ENCODE data around the gene ACE. TPM values are rescaled to one million over a fixed set of nuclear protein-coding genes. Genes with fewer than 3 reads are reported as not detected.

ACE gene
- total and polyA plus RNA-seq, 4 donors = 1.1 to 6.9 (median 2.4) TPM

DNA sequence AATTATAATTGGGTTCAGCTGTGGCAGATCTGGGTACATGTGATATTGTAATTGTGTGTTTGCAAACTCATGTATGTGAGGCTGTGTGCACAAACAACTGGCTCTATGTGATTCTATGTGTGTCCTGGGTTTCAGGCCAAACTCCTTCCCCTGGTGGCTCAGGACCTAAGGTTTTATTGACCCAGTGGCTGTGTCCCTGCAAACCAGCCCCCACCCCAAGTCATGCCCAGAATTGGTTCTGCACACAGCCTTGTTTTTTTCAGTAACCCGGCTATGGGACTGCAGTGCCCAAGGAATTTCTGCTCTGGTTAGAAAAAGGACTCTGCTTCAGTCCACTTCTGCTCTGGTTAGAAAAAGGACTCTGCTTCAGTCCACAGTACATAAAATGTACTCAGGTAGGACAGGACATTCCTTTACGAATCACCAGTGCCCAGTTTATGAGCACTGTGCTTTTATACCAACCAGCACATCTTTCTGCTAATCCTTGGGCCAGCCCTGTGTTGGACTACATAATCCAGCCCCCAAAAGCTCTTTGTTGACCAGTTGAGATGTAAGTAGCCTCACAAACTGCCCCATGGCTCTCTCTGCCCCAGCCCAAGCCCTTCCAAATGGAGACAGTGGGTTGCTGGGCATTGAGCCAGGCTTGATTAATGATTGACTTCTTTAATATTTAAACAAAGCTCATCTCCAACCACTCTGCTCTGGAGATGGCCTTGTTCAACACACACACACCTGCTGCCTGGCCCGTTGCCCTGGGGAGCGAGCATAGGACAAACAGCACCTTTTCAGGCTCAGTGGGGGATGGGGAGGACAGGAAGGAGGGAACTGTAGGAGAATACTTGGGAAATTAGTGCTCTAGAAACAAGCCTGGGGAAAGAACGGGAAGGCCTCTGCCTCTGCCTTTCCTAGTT, 43.4 kb downstream of the ACE start:
- Histone ChIP-seq H3K9ac (ENCODE audit: low read depth in 1 of 2, low read length in 2 of 2) (no peak overlapping the region), H3K27ac (ENCODE audit: low read depth in 1 of 2, low read length in 2 of 2) (peak overlapping the region in 1 of 2 donors; percentile 8), H3K9me3 (ENCODE audit: control insufficient read depth in 4 of 4, low read length in 3 of 4) (no peaks in the 10 kb centered on the region), H3K4me3 (ENCODE audit: low read depth in 1 of 3, low read length in 3 of 3) (no peak overlapping the region), H3K27me3 (ENCODE audit: control insufficient read depth in 4 of 4, insufficient read depth in 4 of 4, low read length in 3 of 4) (peaks cover 0 to 8% (median 4%) of the 10 kb centered on the region in 4 donors), H3K36me3 (ENCODE audit: control insufficient read depth in 4 of 4, insufficient read depth in 3 of 4, low read depth in 1 of 4, low read length in 3 of 4) (no peaks in the 10 kb centered on the region), H3K4me1 (ENCODE audit: control insufficient read depth in 4 of 4, insufficient read depth in 4 of 4, low read length in 3 of 4) (peaks cover 10 to 37% (median 23%) of the 10 kb centered on the region in 4 donors)
- DNase-seq (ENCODE audit: low spot score) = peak; percentile 75
- TF ChIP-seq, protein P1, sequence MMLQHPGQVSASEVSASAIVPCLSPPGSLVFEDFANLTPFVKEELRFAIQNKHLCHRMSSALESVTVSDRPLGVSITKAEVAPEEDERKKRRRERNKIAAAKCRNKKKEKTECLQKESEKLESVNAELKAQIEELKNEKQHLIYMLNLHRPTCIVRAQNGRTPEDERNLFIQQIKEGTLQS (IDR thresholded peaks at IDR 0.05) = no peak
- TF ChIP-seq, protein P2, sequence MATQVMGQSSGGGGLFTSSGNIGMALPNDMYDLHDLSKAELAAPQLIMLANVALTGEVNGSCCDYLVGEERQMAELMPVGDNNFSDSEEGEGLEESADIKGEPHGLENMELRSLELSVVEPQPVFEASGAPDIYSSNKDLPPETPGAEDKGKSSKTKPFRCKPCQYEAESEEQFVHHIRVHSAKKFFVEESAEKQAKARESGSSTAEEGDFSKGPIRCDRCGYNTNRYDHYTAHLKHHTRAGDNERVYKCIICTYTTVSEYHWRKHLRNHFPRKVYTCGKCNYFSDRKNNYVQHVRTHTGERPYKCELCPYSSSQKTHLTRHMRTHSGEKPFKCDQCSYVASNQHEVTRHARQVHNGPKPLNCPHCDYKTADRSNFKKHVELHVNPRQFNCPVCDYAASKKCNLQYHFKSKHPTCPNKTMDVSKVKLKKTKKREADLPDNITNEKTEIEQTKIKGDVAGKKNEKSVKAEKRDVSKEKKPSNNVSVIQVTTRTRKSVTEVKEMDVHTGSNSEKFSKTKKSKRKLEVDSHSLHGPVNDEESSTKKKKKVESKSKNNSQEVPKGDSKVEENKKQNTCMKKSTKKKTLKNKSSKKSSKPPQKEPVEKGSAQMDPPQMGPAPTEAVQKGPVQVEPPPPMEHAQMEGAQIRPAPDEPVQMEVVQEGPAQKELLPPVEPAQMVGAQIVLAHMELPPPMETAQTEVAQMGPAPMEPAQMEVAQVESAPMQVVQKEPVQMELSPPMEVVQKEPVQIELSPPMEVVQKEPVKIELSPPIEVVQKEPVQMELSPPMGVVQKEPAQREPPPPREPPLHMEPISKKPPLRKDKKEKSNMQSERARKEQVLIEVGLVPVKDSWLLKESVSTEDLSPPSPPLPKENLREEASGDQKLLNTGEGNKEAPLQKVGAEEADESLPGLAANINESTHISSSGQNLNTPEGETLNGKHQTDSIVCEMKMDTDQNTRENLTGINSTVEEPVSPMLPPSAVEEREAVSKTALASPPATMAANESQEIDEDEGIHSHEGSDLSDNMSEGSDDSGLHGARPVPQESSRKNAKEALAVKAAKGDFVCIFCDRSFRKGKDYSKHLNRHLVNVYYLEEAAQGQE (IDR thresholded peaks at IDR 0.05) = peak; percentile 94
- peak; percentile 81 for TF ChIP-seq HNF4G (IDR thresholded peaks at IDR 0.05)
- TF ChIP-seq, protein P3, sequence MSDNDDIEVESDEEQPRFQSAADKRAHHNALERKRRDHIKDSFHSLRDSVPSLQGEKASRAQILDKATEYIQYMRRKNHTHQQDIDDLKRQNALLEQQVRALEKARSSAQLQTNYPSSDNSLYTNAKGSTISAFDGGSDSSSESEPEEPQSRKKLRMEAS (IDR thresholded peaks at IDR 0.05) = peak; percentile 63
- TF ChIP-seq FOXA2 (IDR thresholded peaks at IDR 0.05) = no peak
- peak in 1 of 2 donors; percentile 55 for TF ChIP-seq JUND (IDR thresholded peaks at IDR 0.05)
- TF ChIP-seq NR2F2 (IDR thresholded peaks at IDR 0.05) = no peak
- peak in 1 of 2 donors; percentile 51 for TF ChIP-seq GABPA (IDR thresholded peaks at IDR 0.05 in 1 of 2, conservative IDR thresholded peaks at IDR 0.05 in 1 of 2)
- TF ChIP-seq HNF4A (conservative IDR thresholded peaks at IDR 0.05) = peak; percentile 92 to 94
- no peak for TF ChIP-seq TAF1 (conservative IDR thresholded peaks at IDR 0.05)
- TF ChIP-seq SP1 (IDR thresholded peaks at IDR 0.05) = peak; percentile 74
- peak; percentile 49 for TF ChIP-seq FOXA1 (IDR thresholded peaks at IDR 0.05)
- peak; percentile 46 to 71 for TF ChIP-seq RXRA (IDR thresholded peaks at IDR 0.05)
- TF ChIP-seq EGR1 (IDR thresholded peaks at IDR 0.05; ENCODE audit: low read depth in 2 of 2) = no peak
- peak; percentile 18 to 31 for TF ChIP-seq RAD21 (IDR thresholded peaks at IDR 0.05)
- TF ChIP-seq, protein P4, sequence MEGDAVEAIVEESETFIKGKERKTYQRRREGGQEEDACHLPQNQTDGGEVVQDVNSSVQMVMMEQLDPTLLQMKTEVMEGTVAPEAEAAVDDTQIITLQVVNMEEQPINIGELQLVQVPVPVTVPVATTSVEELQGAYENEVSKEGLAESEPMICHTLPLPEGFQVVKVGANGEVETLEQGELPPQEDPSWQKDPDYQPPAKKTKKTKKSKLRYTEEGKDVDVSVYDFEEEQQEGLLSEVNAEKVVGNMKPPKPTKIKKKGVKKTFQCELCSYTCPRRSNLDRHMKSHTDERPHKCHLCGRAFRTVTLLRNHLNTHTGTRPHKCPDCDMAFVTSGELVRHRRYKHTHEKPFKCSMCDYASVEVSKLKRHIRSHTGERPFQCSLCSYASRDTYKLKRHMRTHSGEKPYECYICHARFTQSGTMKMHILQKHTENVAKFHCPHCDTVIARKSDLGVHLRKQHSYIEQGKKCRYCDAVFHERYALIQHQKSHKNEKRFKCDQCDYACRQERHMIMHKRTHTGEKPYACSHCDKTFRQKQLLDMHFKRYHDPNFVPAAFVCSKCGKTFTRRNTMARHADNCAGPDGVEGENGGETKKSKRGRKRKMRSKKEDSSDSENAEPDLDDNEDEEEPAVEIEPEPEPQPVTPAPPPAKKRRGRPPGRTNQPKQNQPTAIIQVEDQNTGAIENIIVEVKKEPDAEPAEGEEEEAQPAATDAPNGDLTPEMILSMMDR (IDR thresholded peaks at IDR 0.05; ENCODE audit: low read depth, low read length, missing input control) = no peak
- peak; percentile 83 for TF ChIP-seq YY1 (IDR thresholded peaks at IDR 0.05)
- TF ChIP-seq, protein P5, sequence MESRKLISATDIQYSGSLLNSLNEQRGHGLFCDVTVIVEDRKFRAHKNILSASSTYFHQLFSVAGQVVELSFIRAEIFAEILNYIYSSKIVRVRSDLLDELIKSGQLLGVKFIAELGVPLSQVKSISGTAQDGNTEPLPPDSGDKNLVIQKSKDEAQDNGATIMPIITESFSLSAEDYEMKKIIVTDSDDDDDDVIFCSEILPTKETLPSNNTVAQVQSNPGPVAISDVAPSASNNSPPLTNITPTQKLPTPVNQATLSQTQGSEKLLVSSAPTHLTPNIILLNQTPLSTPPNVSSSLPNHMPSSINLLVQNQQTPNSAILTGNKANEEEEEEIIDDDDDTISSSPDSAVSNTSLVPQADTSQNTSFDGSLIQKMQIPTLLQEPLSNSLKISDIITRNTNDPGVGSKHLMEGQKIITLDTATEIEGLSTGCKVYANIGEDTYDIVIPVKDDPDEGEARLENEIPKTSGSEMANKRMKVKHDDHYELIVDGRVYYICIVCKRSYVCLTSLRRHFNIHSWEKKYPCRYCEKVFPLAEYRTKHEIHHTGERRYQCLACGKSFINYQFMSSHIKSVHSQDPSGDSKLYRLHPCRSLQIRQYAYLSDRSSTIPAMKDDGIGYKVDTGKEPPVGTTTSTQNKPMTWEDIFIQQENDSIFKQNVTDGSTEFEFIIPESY (IDR thresholded peaks at IDR 0.05) = no peak
- WGBS = 19% methylated on average over 5 of the region's 5 CpGs
